GM23338 (cell line): ENCODE measurements around the gene PIR. TPM values are rescaled to one million over a fixed set of nuclear protein-coding genes. Genes with fewer than 3 reads are reported as not detected.

Experiments
- ATAC-seq: fragments of 200-7000 bp; cut with Tn5 transposase; 3 replicates; pipeline ENCODE4 v1.9.1; 2020
- DNase-seq: peaks from one replicate; pipeline ENCODE4 v3.0.0-alpha.2; 2015; ENCODE audit warnings: low spot score
- H2AFZ ChIP-seq: fragments of 200-600 bp; sonication (generic); 2 replicates; pipeline ENCODE4 v1.8.0; 2016; ENCODE audit warnings: antibody characterized with exemption, mild to moderate bottlenecking, moderate library complexity
- H3F3A ChIP-seq: fragments of 200-600 bp; sonication (generic); replicated peaks from 2 replicates; pipeline ENCODE4 v1.8.0; 2017; ENCODE audit warnings: antibody characterized with exemption, mixed run types, low read depth
- H3K27ac ChIP-seq: fragments of 200-600 bp; sonication (generic); 2 replicates; pipeline ENCODE4 v1.6.1; 2016; ENCODE audit warnings: low read depth
- H3K27me3 ChIP-seq: fragments of 200-600 bp; sonication (generic); 2 replicates; pipeline ENCODE4 v1.8.0; 2016; ENCODE audit warnings: mild to moderate bottlenecking, mixed run types, moderate library complexity; ENCODE audit not compliant: insufficient read depth
- H3K36me3 ChIP-seq: fragments of 200-600 bp; sonication (generic); 2 replicates; pipeline ENCODE4 v1.8.0; 2016; ENCODE audit warnings: mild to moderate bottlenecking; ENCODE audit not compliant: insufficient read depth
- H3K4me1 ChIP-seq: fragments of 200-600 bp; sonication (generic); 2 replicates; pipeline ENCODE4 v1.8.0; 2016; ENCODE audit warnings: mild to moderate bottlenecking, moderate library complexity; ENCODE audit not compliant: insufficient read depth
- H3K4me2 ChIP-seq: fragments of 200-600 bp; sonication (generic); 2 replicates; pipeline ENCODE4 v1.7.1; 2017; ENCODE audit warnings: mixed run types
- H3K4me3 ChIP-seq: fragments of 200-600 bp; sonication (generic); 2 replicates; pipeline ENCODE4 v1.6.1; 2016; ENCODE audit warnings: mixed run types
- H3K79me2 ChIP-seq: fragments of 200-600 bp; sonication (generic); replicated peaks from 2 replicates; pipeline ENCODE4 v1.8.0; 2017; ENCODE audit warnings: mild to moderate bottlenecking; ENCODE audit not compliant: insufficient read depth
- H3K9me2 ChIP-seq: fragments of 200-600 bp; sonication (generic); 2 replicates; pipeline ENCODE4 v1.8.0; 2017; ENCODE audit not compliant: insufficient read depth
- H4K20me1 ChIP-seq: fragments of 200-600 bp; sonication (generic); replicated peaks from 2 replicates; pipeline ENCODE4 v1.8.0; 2017; ENCODE audit warnings: mild to moderate bottlenecking; ENCODE audit not compliant: insufficient read depth
- H3K27ac Mint-ChIP-seq: 2 replicates; pipeline ENCODE4 v1.8.0; 2020; ENCODE audit warnings: inconsistent platforms, mild to moderate bottlenecking, moderate library complexity, mixed read lengths
- H3K27me3 Mint-ChIP-seq: 3 replicates; pipeline ENCODE4 v1.8.0; 2022; ENCODE audit warnings: low read depth, mild to moderate bottlenecking, moderate library complexity, mixed read lengths, inconsistent platforms; ENCODE audit not compliant: insufficient read depth, poor library complexity
- H3K36me3 Mint-ChIP-seq: 3 replicates; pipeline ENCODE4 v1.8.0; 2021; ENCODE audit warnings: low read depth, mild to moderate bottlenecking, inconsistent platforms, moderate library complexity, mixed read lengths
- H3K4me1 Mint-ChIP-seq: 3 replicates; pipeline ENCODE4 v1.8.0; 2020; ENCODE audit warnings: mild to moderate bottlenecking, inconsistent platforms, mixed read lengths
- H3K4me3 Mint-ChIP-seq: 3 replicates; pipeline ENCODE4 v1.8.0; 2021; ENCODE audit warnings: moderate library complexity, mild to moderate bottlenecking, inconsistent platforms, mixed read lengths
- H3K9me3 Mint-ChIP-seq: 3 replicates; pipeline ENCODE4 v1.8.0; 2020; ENCODE audit warnings: moderate library complexity, mild to moderate bottlenecking, inconsistent platforms, mixed read lengths
- CREB1 ChIP-seq: fragments of 250-450 bp; sonication (Bioruptor Pico); IDR thresholded peaks from 2 replicates; pipeline ENCODE4 v1.5.0; 2020; ENCODE audit warnings: low read depth, mild to moderate bottlenecking, moderate library complexity
- EZH2 ChIP-seq: fragments of 200-600 bp; sonication (generic); IDR thresholded peaks from one replicate; pipeline ENCODE4 v1.8.0; 2017; ENCODE audit warnings: antibody characterized with exemption, mild to moderate bottlenecking, low read depth; ENCODE audit not compliant: unreplicated experiment
- EZH2phosphoT487 ChIP-seq: fragments of 200-600 bp; sonication (generic); IDR thresholded peaks from one replicate; pipeline ENCODE4 v1.8.1; 2018; ENCODE audit warnings: antibody characterized with exemption; ENCODE audit not compliant: unreplicated experiment
- JUNB ChIP-seq: IDR thresholded peaks from one replicate; pipeline ENCODE4 v1.6.1; 2016; ENCODE audit warnings: antibody characterized with exemption; ENCODE audit not compliant: unreplicated experiment
- NANOG ChIP-seq: IDR thresholded peaks from 2 replicates; pipeline ENCODE4 v1.6.1; 2016; ENCODE audit warnings: antibody characterized with exemption, borderline replicate concordance
- POLR2AphosphoS5 ChIP-seq: IDR thresholded peaks from 2 replicates; pipeline ENCODE4 v1.6.1; 2016; ENCODE audit warnings: antibody characterized with exemption, low read depth
- ZNF114 ChIP-seq: fragments of 250-450 bp; sonication (Bioruptor Pico); IDR thresholded peaks from 2 replicates; pipeline ENCODE4 v1.5.0; 2020; ENCODE audit warnings: mild to moderate bottlenecking, moderate library complexity
- ZNF331 ChIP-seq: fragments of 250-450 bp; sonication (Bioruptor Pico); IDR thresholded peaks from 2 replicates; pipeline ENCODE4 v1.5.0; 2020; ENCODE audit warnings: low read depth, mild to moderate bottlenecking, moderate library complexity
- polyA plus RNA-seq: library from polyadenylated mRNA; unstranded; fragments of >200 nt; fragmentation: Nextera tagmentation; extraction: Ambion mirVana; gene quantifications from 2 replicates; pipeline ENCODE4 v1.2.1, GENCODE V29; 2016
- total RNA-seq: library from RNA; depleted of rRNA; stranded (reverse); fragments of >200 nt; shearing (Covaris generic); gene quantifications from 2 replicates; pipeline ENCODE4 v1.2.3, GENCODE V29; 2014
- TF ChIP-seq, protein P1 (sequence below): IDR thresholded peaks from 2 replicates; pipeline ENCODE4 v1.6.1; 2016; ENCODE audit warnings: antibody characterized with exemption
- TF ChIP-seq, protein P2 (sequence below), 2 experiments: fragments of 200-600 bp in 1 of 2; sonication (generic) in 1 of 2; conservative IDR thresholded peaks; 2 replicates each; pipeline versions ENCODE4 v1.5.1 to v1.6.1; 2016 to 2017; ENCODE audit warnings: antibody characterized with exemption in 2 of 2, low read depth in 2 of 2, mild to moderate bottlenecking in 2 of 2, moderate library complexity in 1 of 2
- TF ChIP-seq, protein P3 (sequence below): fragments of 250-450 bp; sonication (Bioruptor Pico); IDR thresholded peaks from 2 replicates; pipeline ENCODE4 v1.5.0; 2020; ENCODE audit warnings: mild to moderate bottlenecking, moderate library complexity

PIR gene
- total and polyA plus RNA-seq, 2 experiments from 2014 or later, result 13.1 to 25.2 TPM

DNA sequence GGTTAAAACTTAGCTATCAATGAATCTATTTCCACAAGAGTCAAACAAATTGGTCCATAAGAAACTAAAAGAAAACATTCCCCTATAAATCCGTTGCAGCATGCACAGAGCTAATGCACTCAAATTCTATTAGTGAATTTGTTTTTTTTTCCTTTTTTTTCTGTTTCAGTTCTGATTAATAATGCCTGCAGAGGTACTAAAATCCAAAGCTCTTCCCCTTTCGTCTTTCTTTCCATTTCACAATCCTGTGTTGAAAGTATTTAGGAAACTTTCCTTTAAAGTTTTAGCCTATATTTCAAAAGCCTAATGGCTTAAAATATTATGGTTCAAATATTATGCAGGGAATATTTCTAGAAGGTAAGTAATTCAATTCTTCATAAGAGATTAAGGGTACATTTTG lies 63.1 kb downstream of the PIR start:
- Histone ChIP-seq H3K4me3 (no peak overlapping the region), H3K27ac (no peak overlapping the region), H3K9me2 (no peaks in the 10 kb centered on the region), H3K27me3 (no peaks in the 10 kb centered on the region), H3K4me2 (no peak overlapping the region), H3F3A (no peaks in the 10 kb centered on the region), H3K36me3 (no peaks in the 10 kb centered on the region), H3K4me1 (no peaks in the 10 kb centered on the region), H4K20me1 (no peaks in the 10 kb centered on the region; the same call in 1 of the 2 replicates), H3K79me2 (no peaks in the 10 kb centered on the region), H2AFZ (no peak overlapping the region)
- Mint-ChIP-seq H3K27me3 (peaks cover 6% of the 10 kb centered on the region), H3K27ac (no peak overlapping the region), H3K4me1 (no peaks in the 10 kb centered on the region; the same call in 2 of the 3 replicates), H3K4me3 (no peak overlapping the region), H3K36me3 (peaks cover 6% of the 10 kb centered on the region; the same call in 1 of the 3 replicates), H3K9me3 (no peaks in the 10 kb centered on the region)
- TF ChIP-seq ZNF114 (CRISPR knock-in tag) (no peak), JUNB (no peak), NANOG (no peak)
- ATAC-seq (no peak), DNase-seq (no peak)

DNA sequence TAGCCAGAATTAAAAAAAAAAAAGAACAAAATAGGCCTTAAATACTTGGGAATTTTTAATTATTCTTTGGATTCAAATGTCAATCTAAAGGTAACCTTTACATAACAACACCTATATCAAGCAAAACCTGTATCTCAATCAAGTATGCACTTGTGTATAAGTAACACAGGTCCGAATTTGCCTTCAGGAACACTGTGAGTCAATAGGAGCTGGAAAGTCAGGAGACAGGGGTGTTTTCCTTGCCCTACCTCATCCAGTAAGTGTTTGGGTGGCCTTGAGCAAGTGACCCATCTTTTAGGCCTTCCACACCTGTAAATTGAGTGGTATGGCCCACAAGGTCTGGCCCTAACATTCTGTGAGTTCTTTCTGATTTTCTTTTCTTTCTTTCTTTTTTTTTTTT lies 68.1 kb downstream of the PIR start:
- DNase-seq (no peak), ATAC-seq (no peak)
- H3K27ac ChIP-seq, result no peak overlapping the region
- H4K20me1 ChIP-seq, result no peaks in the 10 kb centered on the region
- H3K4me1 ChIP-seq, result no peaks in the 10 kb centered on the region
- no peak overlapping the region for H3K4me3 ChIP-seq
- no peaks in the 10 kb centered on the region for H3K9me2 ChIP-seq
- Mint-ChIP-seq H3K9me3 (no peaks in the 10 kb centered on the region), H3K4me1 (no peaks in the 10 kb centered on the region), H3K27ac (no peak overlapping the region), H3K27me3 (no peaks in the 10 kb centered on the region), H3K36me3 (peaks cover 8% of the 10 kb centered on the region; the same call in 1 of the 3 replicates), H3K4me3 (no peak overlapping the region)
- no peak overlapping the region for H2AFZ ChIP-seq
- H3K36me3 ChIP-seq, result no peaks in the 10 kb centered on the region
- no peaks in the 10 kb centered on the region for H3K27me3 ChIP-seq
- no peak overlapping the region for H3K4me2 ChIP-seq
- no peaks in the 10 kb centered on the region for H3K79me2 ChIP-seq
- no peaks in the 10 kb centered on the region for H3F3A ChIP-seq
- TF ChIP-seq ZNF114 (CRISPR knock-in tag) (no peak), ZNF331 (CRISPR knock-in tag) (no peak), CREB1 (CRISPR knock-in tag) (no peak), JUNB (no peak), POLR2AphosphoS5 (no peak), EZH2phosphoT487 (no peak), EZH2 (no peak)
- TF ChIP-seq, protein P1, sequence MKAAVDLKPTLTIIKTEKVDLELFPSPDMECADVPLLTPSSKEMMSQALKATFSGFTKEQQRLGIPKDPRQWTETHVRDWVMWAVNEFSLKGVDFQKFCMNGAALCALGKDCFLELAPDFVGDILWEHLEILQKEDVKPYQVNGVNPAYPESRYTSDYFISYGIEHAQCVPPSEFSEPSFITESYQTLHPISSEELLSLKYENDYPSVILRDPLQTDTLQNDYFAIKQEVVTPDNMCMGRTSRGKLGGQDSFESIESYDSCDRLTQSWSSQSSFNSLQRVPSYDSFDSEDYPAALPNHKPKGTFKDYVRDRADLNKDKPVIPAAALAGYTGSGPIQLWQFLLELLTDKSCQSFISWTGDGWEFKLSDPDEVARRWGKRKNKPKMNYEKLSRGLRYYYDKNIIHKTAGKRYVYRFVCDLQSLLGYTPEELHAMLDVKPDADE, result no peak
- TF ChIP-seq, protein P2, sequence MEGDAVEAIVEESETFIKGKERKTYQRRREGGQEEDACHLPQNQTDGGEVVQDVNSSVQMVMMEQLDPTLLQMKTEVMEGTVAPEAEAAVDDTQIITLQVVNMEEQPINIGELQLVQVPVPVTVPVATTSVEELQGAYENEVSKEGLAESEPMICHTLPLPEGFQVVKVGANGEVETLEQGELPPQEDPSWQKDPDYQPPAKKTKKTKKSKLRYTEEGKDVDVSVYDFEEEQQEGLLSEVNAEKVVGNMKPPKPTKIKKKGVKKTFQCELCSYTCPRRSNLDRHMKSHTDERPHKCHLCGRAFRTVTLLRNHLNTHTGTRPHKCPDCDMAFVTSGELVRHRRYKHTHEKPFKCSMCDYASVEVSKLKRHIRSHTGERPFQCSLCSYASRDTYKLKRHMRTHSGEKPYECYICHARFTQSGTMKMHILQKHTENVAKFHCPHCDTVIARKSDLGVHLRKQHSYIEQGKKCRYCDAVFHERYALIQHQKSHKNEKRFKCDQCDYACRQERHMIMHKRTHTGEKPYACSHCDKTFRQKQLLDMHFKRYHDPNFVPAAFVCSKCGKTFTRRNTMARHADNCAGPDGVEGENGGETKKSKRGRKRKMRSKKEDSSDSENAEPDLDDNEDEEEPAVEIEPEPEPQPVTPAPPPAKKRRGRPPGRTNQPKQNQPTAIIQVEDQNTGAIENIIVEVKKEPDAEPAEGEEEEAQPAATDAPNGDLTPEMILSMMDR (conservative IDR thresholded peaks at IDR 0.05; ENCODE audit: low read depth in 2 of 2), result no peak
- TF ChIP-seq, protein P3, sequence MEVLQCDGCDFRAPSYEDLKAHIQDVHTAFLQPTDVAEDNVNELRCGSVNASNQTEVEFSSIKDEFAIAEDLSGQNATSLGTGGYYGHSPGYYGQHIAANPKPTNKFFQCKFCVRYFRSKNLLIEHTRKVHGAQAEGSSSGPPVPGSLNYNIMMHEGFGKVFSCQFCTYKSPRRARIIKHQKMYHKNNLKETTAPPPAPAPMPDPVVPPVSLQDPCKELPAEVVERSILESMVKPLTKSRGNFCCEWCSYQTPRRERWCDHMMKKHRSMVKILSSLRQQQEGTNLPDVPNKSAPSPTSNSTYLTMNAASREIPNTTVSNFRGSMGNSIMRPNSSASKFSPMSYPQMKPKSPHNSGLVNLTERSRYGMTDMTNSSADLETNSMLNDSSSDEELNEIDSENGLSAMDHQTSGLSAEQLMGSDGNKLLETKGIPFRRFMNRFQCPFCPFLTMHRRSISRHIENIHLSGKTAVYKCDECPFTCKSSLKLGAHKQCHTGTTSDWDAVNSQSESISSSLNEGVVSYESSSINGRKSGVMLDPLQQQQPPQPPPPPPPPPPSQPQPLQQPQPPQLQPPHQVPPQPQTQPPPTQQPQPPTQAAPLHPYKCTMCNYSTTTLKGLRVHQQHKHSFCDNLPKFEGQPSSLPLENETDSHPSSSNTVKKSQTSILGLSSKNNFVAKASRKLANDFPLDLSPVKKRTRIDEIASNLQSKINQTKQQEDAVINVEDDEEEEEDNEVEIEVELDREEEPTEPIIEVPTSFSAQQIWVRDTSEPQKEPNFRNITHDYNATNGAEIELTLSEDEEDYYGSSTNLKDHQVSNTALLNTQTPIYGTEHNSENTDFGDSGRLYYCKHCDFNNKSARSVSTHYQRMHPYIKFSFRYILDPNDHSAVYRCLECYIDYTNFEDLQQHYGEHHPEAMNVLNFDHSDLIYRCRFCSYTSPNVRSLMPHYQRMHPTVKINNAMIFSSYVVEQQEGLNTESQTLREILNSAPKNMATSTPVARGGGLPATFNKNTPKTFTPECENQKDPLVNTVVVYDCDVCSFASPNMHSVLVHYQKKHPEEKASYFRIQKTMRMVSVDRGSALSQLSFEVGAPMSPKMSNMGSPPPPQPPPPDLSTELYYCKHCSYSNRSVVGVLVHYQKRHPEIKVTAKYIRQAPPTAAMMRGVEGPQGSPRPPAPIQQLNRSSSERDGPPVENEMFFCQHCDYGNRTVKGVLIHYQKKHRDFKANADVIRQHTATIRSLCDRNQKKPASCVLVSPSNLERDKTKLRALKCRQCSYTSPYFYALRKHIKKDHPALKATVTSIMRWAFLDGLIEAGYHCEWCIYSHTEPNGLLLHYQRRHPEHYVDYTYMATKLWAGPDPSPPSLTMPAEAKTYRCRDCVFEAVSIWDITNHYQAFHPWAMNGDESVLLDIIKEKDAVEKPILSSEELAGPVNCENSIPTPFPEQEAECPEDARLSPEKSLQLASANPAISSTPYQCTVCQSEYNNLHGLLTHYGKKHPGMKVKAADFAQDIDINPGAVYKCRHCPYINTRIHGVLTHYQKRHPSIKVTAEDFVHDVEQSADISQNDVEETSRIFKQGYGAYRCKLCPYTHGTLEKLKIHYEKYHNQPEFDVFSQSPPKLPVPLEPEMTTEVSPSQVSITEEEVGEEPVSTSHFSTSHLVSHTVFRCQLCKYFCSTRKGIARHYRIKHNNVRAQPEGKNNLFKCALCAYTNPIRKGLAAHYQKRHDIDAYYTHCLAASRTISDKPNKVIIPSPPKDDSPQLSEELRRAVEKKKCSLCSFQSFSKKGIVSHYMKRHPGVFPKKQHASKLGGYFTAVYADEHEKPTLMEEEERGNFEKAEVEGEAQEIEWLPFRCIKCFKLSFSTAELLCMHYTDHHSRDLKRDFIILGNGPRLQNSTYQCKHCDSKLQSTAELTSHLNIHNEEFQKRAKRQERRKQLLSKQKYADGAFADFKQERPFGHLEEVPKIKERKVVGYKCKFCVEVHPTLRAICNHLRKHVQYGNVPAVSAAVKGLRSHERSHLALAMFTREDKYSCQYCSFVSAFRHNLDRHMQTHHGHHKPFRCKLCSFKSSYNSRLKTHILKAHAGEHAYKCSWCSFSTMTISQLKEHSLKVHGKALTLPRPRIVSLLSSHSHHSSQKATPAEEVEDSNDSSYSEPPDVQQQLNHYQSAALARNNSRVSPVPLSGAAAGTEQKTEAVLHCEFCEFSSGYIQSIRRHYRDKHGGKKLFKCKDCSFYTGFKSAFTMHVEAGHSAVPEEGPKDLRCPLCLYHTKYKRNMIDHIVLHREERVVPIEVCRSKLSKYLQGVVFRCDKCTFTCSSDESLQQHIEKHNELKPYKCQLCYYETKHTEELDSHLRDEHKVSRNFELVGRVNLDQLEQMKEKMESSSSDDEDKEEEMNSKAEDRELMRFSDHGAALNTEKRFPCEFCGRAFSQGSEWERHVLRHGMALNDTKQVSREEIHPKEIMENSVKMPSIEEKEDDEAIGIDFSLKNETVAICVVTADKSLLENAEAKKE (CRISPR knock-in tag), result no peak
